HEK293 (cell line): ENCODE results near the gene RASAL2.

Experiments used
- CTCF ChIP-seq: fragments of 450-650 bp; formaldehyde crosslinking; IDR thresholded peaks from 2 replicates; pipeline ENCODE4 v1.5.1; 2016; ENCODE audit warnings: missing biosample characterization, missing genetic modification characterization
- KLF16 ChIP-seq: fragments of 450-650 bp; formaldehyde crosslinking; IDR thresholded peaks from 2 replicates; pipeline ENCODE4 v1.5.1; 2017; ENCODE audit warnings: missing biosample characterization, missing genetic modification characterization
- MYNN ChIP-seq: fragments of 450-650 bp; formaldehyde crosslinking; IDR thresholded peaks from 2 replicates; pipeline ENCODE4 v1.5.1; 2016; ENCODE audit warnings: missing biosample characterization, missing genetic modification characterization, borderline replicate concordance
- MZF1 ChIP-seq: fragments of 450-650 bp; formaldehyde crosslinking; IDR thresholded peaks from 2 replicates; pipeline ENCODE4 v1.5.1; 2017; ENCODE audit warnings: missing biosample characterization, missing genetic modification characterization, borderline replicate concordance
- PRDM10 ChIP-seq: fragments of 450-650 bp; formaldehyde crosslinking; IDR thresholded peaks from 2 replicates; pipeline ENCODE4 v1.5.1; 2016; ENCODE audit warnings: missing biosample characterization, missing genetic modification characterization
- ZBTB11 ChIP-seq: fragments of 450-650 bp; formaldehyde crosslinking; conservative IDR thresholded peaks from 2 replicates; pipeline ENCODE4 v1.5.1; 2016; ENCODE audit warnings: low read depth, missing biosample characterization, missing genetic modification characterization
- ZBTB7A ChIP-seq: fragments of 450-650 bp; formaldehyde crosslinking; IDR thresholded peaks from 2 replicates; pipeline ENCODE4 v1.5.1; 2016; ENCODE audit warnings: low read depth, missing biosample characterization, missing genetic modification characterization
- ZBTB8A ChIP-seq: fragments of 450-650 bp; formaldehyde crosslinking; IDR thresholded peaks from 2 replicates; pipeline ENCODE4 v1.5.1; 2016; ENCODE audit warnings: missing biosample characterization, missing genetic modification characterization
- ZNF274 ChIP-seq, 2 experiments: fragments of 200-500 bp in 1 of 2; fragments of 450-650 bp in 1 of 2; sonication (Bioruptor generic) in 1 of 2; formaldehyde crosslinking in 1 of 2; IDR thresholded peaks; 2 replicates each; pipeline versions ENCODE4 v1.5.1 to v1.6.1; 2014 to 2016; ENCODE audit warnings: borderline replicate concordance in 1 of 2, inconsistent platforms in 1 of 2, low read length in 1 of 2, missing biosample characterization in 1 of 2, missing genetic modification characterization in 1 of 2
- ZNF280D ChIP-seq: fragments of 450-650 bp; formaldehyde crosslinking; IDR thresholded peaks from 2 replicates; pipeline ENCODE4 v1.5.1; 2016; ENCODE audit warnings: missing biosample characterization, missing genetic modification characterization
- ZNF362 ChIP-seq: fragments of 450-650 bp; formaldehyde crosslinking; IDR thresholded peaks from 2 replicates; pipeline ENCODE4 v1.5.1; 2016; ENCODE audit warnings: missing biosample characterization, missing genetic modification characterization
- ZNF398 ChIP-seq: fragments of 450-650 bp; formaldehyde crosslinking; IDR thresholded peaks from 2 replicates; pipeline ENCODE4 v1.5.1; 2017; ENCODE audit warnings: missing biosample characterization, missing genetic modification characterization
- ZNF701 ChIP-seq: fragments of 450-650 bp; formaldehyde crosslinking; IDR thresholded peaks from 2 replicates; pipeline ENCODE4 v1.5.1; 2016; ENCODE audit warnings: missing biosample characterization, missing genetic modification characterization
- ZNF830 ChIP-seq: fragments of 450-650 bp; IDR thresholded peaks from 2 replicates; pipeline ENCODE4 v1.5.0; 2018; ENCODE audit warnings: missing biosample characterization, missing genetic modification characterization, low read depth, mild to moderate bottlenecking, moderate library complexity

- TF ChIP-seq ZNF830 (tag by site-specific recombination): no peak
- TF ChIP-seq ZNF398 (tag by site-specific recombination): no peak
- no peak for TF ChIP-seq CTCF (tag by site-specific recombination)
- TF ChIP-seq ZBTB11: no peak
- TF ChIP-seq ZNF362 (tag by site-specific recombination): no peak
- no peak for TF ChIP-seq MZF1
- TF ChIP-seq ZNF701 (tag by site-specific recombination): no peak
- no peak for TF ChIP-seq ZNF274 (IDR thresholded peaks at IDR 0.05; ENCODE audit: low read length)
- no peak for TF ChIP-seq ZNF274 (tag by site-specific recombination; IDR thresholded peaks at IDR 0.05; ENCODE audit: borderline replicate concordance)
- no peak for TF ChIP-seq ZBTB7A (tag by site-specific recombination)
- TF ChIP-seq MYNN (tag by site-specific recombination): no peak
- TF ChIP-seq KLF16: no peak
- no peak for TF ChIP-seq ZBTB8A (tag by site-specific recombination)
- TF ChIP-seq ZNF280D (tag by site-specific recombination): no peak
- no peak for TF ChIP-seq PRDM10
Measured at GRCh38 chr1:178278916-178279686, 185.2 kb downstream of the RASAL2 start.
